Endothelial cell of umbilical vein (primary cell): ENCODE data around the gene SHOX. TPM values are rescaled to one million over a fixed set of nuclear protein-coding genes. Genes with fewer than 3 reads are reported as not detected.

ENCODE experiments used
- BruUV-seq: library from RNA; stranded (reverse); fragments of 400-500 nt; replicated peaks from 2 replicates; lab custom pipeline; 2021; lab: Mats Ljungman, UMichigan
- CTCF ChIA-PET: fragments of 300-600, 350-600 bp; sonication (Branson Sonifier 250); formaldehyde crosslinking; loops from one replicate; lab custom pipeline; 2021; ENCODE audit warnings: antibody characterized with exemption, inconsistent platforms; lab: Charles Lee
- POLR2A ChIA-PET: fragments of 300-600, 350-600 bp; sonication (Branson Sonifier 250); formaldehyde crosslinking; loops from one replicate; lab custom pipeline; 2021; ENCODE audit warnings: antibody characterized with exemption, inconsistent platforms; lab: Charles Lee
- DNase-seq: peaks from one replicate; pipeline ENCODE4 v3.0.0-alpha.2; 2011; ENCODE audit warnings: low read depth, low spot score
- FAIRE-seq: peaks from 2 replicates; lab custom pipeline; 2011; peaks lifted over from hg19 to GRCh38; lab: Jason Lieb, UNC
- H2AFZ ChIP-seq: 2 replicates; pipeline ENCODE4 v1.6.0; 2012; ENCODE audit warnings: low read depth, low read length, control low read depth, inconsistent platforms
- H3K27ac ChIP-seq: 2 replicates; pipeline ENCODE4 v1.5.1; 2011; ENCODE audit warnings: low read depth, mild to moderate bottlenecking, control low read depth, low read length, moderate library complexity; ENCODE audit not compliant: insufficient read depth
- H3K27me3 ChIP-seq, 2 experiments: 2 replicates each; pipeline versions ENCODE4 v1.6.0 to v1.6.1; 2011; ENCODE audit warnings: low read length in 2 of 2, mixed read lengths in 1 of 2; ENCODE audit not compliant: control insufficient read depth in 2 of 2, insufficient read depth in 2 of 2
- H3K36me3 ChIP-seq, 2 experiments: 2 replicates in 1 of 2; 3 replicates in 1 of 2; pipeline ENCODE4 v1.5.1; 2011; ENCODE audit warnings: low read length in 2 of 2, mild to moderate bottlenecking in 1 of 2, moderate library complexity in 1 of 2; ENCODE audit not compliant: control insufficient read depth in 2 of 2, insufficient read depth in 2 of 2; ENCODE audit errors: extremely low read depth in 1 of 2
- H3K4me1 ChIP-seq: 3 replicates; pipeline ENCODE4 v1.5.1; 2011; ENCODE audit warnings: mild to moderate bottlenecking, low read length; ENCODE audit not compliant: control insufficient read depth, insufficient read depth; ENCODE audit errors: extremely low read depth
- H3K4me2 ChIP-seq: 2 replicates; pipeline ENCODE4 v1.6.1; 2011; ENCODE audit warnings: low read length, control low read depth, mixed read lengths; ENCODE audit not compliant: insufficient read depth
- H3K4me3 ChIP-seq, 3 experiments: fragments of 200-600 bp in 1 of 3; sonication (generic), shearing (Covaris generic) in 1 of 3; replicated peaks in 1 of 3; 2 replicates each; pipeline ENCODE4 v1.5.1; 2011 to 2016; ENCODE audit warnings: control low read depth in 3 of 3, low read length in 3 of 3, mild to moderate bottlenecking in 2 of 3, inconsistent platforms in 1 of 3, low read depth in 1 of 3, moderate library complexity in 1 of 3; ENCODE audit not compliant: insufficient read depth in 1 of 3
- H3K79me2 ChIP-seq: 2 replicates; pipeline ENCODE4 v1.6.0; 2012; ENCODE audit warnings: low read length, inconsistent platforms; ENCODE audit not compliant: control insufficient read depth, insufficient read depth
- H3K9ac ChIP-seq: replicated peaks from 2 replicates; pipeline ENCODE3; 2011; ENCODE audit warnings: low read length, control low read depth; ENCODE audit not compliant: insufficient read depth; ENCODE audit errors: extremely low read depth
- H3K9me1 ChIP-seq: replicated peaks from 3 replicates; pipeline ENCODE4 v1.6.0; 2011; ENCODE audit warnings: mild to moderate bottlenecking, low read length; ENCODE audit not compliant: control insufficient read depth, insufficient read depth; ENCODE audit errors: extremely low read depth
- H3K9me3 ChIP-seq: replicated peaks from 2 replicates; pipeline ENCODE4 v1.5.1; 2012; ENCODE audit warnings: low read length, inconsistent platforms; ENCODE audit not compliant: control insufficient read depth, insufficient read depth
- H4K20me1 ChIP-seq: replicated peaks from 2 replicates; pipeline ENCODE3; 2011; ENCODE audit warnings: mild to moderate bottlenecking, low read length; ENCODE audit not compliant: control insufficient read depth, insufficient read depth; ENCODE audit errors: extremely low read depth
- CTCF ChIP-seq, 2 donors: IDR thresholded peaks; 1 replicate in 1 of 2; 2 replicates in 1 of 2; pipeline ENCODE4 v1.5.1; 2011; ENCODE audit warnings: low read length in 2 of 2, mild to moderate bottlenecking in 2 of 2, moderate library complexity in 2 of 2, control low read depth in 1 of 2, inconsistent platforms in 1 of 2, low read depth in 1 of 2; ENCODE audit not compliant: insufficient read depth in 1 of 2; ENCODE audit errors: extremely low read depth in 1 of 2
- EZH2 ChIP-seq: IDR thresholded peaks from 2 replicates; pipeline ENCODE4 v1.6.1; 2012; ENCODE audit warnings: borderline replicate concordance, low read depth, mild to moderate bottlenecking, moderate library complexity, low read length, inconsistent platforms; ENCODE audit not compliant: severe bottlenecking
- FOS ChIP-seq: IDR thresholded peaks from 2 replicates; pipeline ENCODE4 v1.6.1; 2011; ENCODE audit warnings: mild to moderate bottlenecking, low read length, moderate library complexity, borderline replicate concordance; ENCODE audit not compliant: insufficient read depth
- GATA2 ChIP-seq: IDR thresholded peaks from 2 replicates; pipeline ENCODE4 v1.7.0; 2011; ENCODE audit warnings: low read depth, mild to moderate bottlenecking, moderate library complexity, mixed read lengths, low read length; ENCODE audit not compliant: insufficient read length, insufficient read depth
- JUN ChIP-seq: IDR thresholded peaks from 2 replicates; pipeline ENCODE4 v1.6.1; 2011; ENCODE audit warnings: borderline replicate concordance, low read depth; ENCODE audit not compliant: insufficient read length, insufficient read depth
- MAX ChIP-seq: IDR thresholded peaks from 2 replicates; pipeline ENCODE4 v1.6.1; 2011; ENCODE audit not compliant: insufficient read depth, insufficient read length
- MYC ChIP-seq: IDR thresholded peaks from one replicate; pipeline ENCODE4 v1.6.1; 2011; ENCODE audit warnings: mild to moderate bottlenecking, low read depth, low read length
- POLR2A ChIP-seq: IDR thresholded peaks from 2 replicates; pipeline ENCODE4 v1.6.1; 2012; ENCODE audit warnings: low read depth, mild to moderate bottlenecking, control low read depth, low read length
- POLR2AphosphoS5 ChIP-seq: IDR thresholded peaks from 2 replicates; pipeline ENCODE4 v1.6.1; 2012; ENCODE audit warnings: low read depth, mild to moderate bottlenecking, control low read depth, low read length, moderate library complexity; ENCODE audit not compliant: insufficient read depth
- dilution Hi-C: fragments of 300-500 bp; cut with MboI; formaldehyde crosslinking; loops from one replicate; pipeline ENCODE4 v1.15.0; 2019; ENCODE audit warnings: low sequenced_read_pairs; ENCODE audit not compliant: extremely low pct_ligation_motif_present
- intact Hi-C: fragments of 100-400 bp; cut with micrococcal nuclease; formaldehyde crosslinking; loops from one replicate; pipeline ENCODE4 v1.10.0; 2022
- polyA plus RNA-seq, 4 experiments: library from polyadenylated mRNA; depleted of rRNA in 3 of 4; stranded (reverse) in 3 of 4; unstranded in 1 of 4; fragments of >200 nt; gene quantifications; 2 replicates each; pipeline versions ENCODE4 v1.2.1 to v1.2.3, GENCODE V29; 2011 to 2012; ENCODE audit warnings: missing spikeins in 1 of 4
- total RNA-seq: library from RNA; stranded (reverse); gene quantifications from 2 replicates; pipeline ENCODE4 v1.2.3, GENCODE V29; 2021

The SHOX gene
- total and polyA plus RNA-seq, 2 donors (not counting 3 experiments of a cell fraction or from before 2014, with no cell fraction given), result not detected

- ChIA-PET CTCF (no interaction called here), POLR2A (no interaction called here)
- H3K9me3 ChIP-seq, result no peaks in the 10 kb centered on the region
- no peak overlapping the region for H3K4me2 ChIP-seq
- H3K27ac ChIP-seq, result no peak overlapping the region
- no peaks in the 10 kb centered on the region for H3K9me1 ChIP-seq
- H3K36me3 ChIP-seq, result no peaks in the 10 kb centered on the region
- DNase-seq, result no peak
- H3K4me3 ChIP-seq, result no peak overlapping the region
- no peak overlapping the region for H3K9ac ChIP-seq
- no TSS peak for BruUV-seq
- no peak for FAIRE-seq
- no peaks in the 10 kb centered on the region for H3K4me1 ChIP-seq
- H3K79me2 ChIP-seq, result no peaks in the 10 kb centered on the region
- H2AFZ ChIP-seq, result no peak overlapping the region
- intact Hi-C loops (no loop called here), dilution Hi-C loops (no loop called here)
- H4K20me1 ChIP-seq, result no peaks in the 10 kb centered on the region
- H3K27me3 ChIP-seq, result no peaks in the 10 kb centered on the region
- TF ChIP-seq EZH2 (no peak), POLR2AphosphoS5 (no peak), JUN (no peak), MAX (no peak), FOS (no peak), POLR2A (no peak), MYC (no peak), GATA2 (no peak), CTCF (IDR thresholded peaks at IDR 0.05; ENCODE audit: extremely low read depth in 1 of 2, insufficient read depth in 1 of 2, low read depth in 1 of 2, low read length in 2 of 2) (no peak)
Observed at GRCh38 chrX:646228-646495, 15.6 kb downstream of the SHOX start.
